Middle frontal gyrus (tissue), 1 donor: Measurements from ENCODE around the gene EVC2.

Experiments
- DNase-seq: peaks from one replicate; pipeline ENCODE4 v3.0.0-alpha.2; 2015; ENCODE audit warnings: low spot score; ENCODE audit errors: extremely low spot score

EVC2 gene

GRCh38 chr4:5708449-5709206, at the start of gene EVC2:
TSS of gene EVC2 (minus strand) at chr4:5708559. CDS start at chr4:5708513, 46 bp downstream.
- DNase-seq: no peak

GRCh38 chr4:5757954-5758353, 49.6 kb upstream of the EVC2 start:
- no peak for DNase-seq

- no peak for DNase-seq
Observed at GRCh38 chr4:5757536-5757935, 49.2 kb upstream of the EVC2 start.

GRCh38 chr4:5757091-5757490, 48.7 kb upstream of the EVC2 start:
- no peak for DNase-seq

GRCh38 chr4:5756271-5756670, 47.9 kb upstream of the EVC2 start:
- DNase-seq: no peak

DNA sequence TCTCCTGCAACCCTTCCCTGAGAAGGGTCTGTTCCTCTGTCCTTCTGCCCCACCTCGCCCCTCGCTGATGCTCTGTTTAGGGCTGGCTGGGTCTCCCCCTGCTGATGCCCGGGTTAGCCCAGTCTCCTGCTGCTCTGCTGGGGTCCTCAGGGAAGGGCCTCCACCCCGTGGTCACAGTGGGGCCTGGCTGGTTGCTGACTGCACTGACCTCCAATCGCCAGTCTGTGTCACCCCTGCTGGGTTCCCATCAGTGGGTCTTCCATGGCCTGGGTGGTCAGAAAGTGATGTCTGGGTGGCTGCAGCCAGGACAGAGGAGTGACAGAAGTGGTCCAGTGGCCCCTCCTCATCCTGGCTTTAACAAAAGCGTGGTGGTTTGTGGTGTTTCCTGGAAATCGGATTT, 47.3 kb upstream of the EVC2 start:
- DNase-seq: no peak

- no peak for DNase-seq
Observed at GRCh38 chr4:5755161-5755560, 46.8 kb upstream of the EVC2 start.

DNA sequence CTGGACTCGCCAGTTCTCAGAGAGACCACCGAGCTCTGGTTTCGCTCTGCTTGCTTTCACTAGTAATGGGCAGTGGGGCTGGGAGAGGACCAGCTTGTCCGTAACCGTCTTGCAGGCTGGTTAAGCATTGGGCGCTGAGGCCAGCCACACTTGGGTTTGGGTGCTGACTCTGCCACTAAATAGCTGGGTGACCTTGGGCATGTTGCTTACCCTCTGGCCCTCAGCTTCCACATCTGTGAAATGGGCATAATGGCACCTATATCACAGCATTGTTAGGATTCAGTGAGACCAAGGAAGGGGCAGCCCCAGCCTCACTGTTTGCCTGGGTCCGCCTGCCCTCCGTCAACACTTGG, 46.1 kb upstream of the EVC2 start:
- DNase-seq: no peak

GRCh38 chr4:5753766-5754528, 45.6 kb upstream of the EVC2 start:
- no peak for DNase-seq

DNA sequence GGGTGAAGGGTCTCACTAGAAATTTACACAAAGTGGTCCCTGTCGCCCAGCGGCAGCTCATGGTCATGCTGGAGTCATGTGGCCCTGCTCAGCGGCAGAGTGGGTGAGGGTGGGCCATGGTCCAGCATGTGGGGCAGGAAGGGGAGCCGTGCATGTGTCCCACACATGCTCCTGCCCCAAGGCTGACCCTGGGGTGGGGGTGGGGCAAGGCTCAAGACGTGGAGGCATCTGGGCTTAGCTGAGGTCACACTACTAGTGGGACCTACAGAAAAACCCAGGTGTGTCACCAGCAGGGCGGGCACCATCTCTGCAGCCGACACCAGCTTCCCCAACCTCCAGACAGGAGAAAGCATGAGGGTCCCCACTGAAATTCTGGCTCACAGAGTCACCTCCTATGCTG, 45.0 kb upstream of the EVC2 start:
- no peak for DNase-seq

DNA sequence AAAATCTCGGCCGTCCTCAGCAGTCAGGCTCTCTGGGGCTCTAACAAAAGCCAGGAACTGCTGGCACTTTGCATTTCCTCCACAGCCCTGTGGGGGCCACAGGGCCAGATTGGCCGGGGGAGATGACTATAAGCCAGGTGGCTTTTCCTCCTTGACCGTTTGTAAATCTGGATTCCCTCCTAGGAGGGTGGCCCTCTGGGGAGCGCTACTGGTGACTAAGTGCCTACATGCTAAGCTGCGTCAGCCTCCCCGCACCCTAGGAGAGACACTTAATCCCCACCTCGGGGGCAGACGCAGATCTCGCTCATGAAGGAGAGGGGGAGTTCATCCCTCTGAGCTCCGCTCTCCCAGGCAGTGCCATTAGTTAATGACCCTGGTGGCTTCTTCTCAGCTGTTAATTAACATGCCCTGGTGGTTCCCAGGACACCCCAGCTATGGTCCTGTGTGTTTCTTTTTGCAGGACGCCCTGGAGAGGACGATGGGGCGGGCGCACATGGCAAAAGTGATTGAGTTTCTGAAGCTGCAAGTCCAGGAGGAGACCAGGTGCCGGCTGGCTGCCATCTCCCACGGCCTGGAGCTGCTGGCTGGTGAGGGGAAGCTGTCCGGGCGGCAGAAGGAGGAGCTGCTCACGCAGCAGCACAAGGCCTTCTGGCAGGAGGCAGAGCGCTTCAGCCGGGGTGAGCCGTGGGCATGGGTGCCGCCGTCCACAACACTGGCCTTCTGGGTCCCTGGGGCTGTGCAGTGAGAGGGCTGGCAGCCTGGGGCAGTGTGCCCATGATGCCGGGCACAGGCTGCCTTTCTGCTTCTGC, 44.2 kb upstream of the EVC2 start:
- no peak for DNase-seq

- no peak for DNase-seq
Observed at GRCh38 chr4:5751666-5752375, 43.5 kb upstream of the EVC2 start.

GRCh38 chr4:5750946-5751665, 42.7 kb upstream of the EVC2 start:
- DNase-seq: no peak

GRCh38 chr4:5750052-5750945, 41.9 kb upstream of the EVC2 start:
- DNase-seq: no peak

GRCh38 chr4:5749568-5749967, 41.2 kb upstream of the EVC2 start:
- DNase-seq: no peak

GRCh38 chr4:5747738-5748375, 39.5 kb upstream of the EVC2 start:
- DNase-seq: no peak

- DNase-seq: no peak
Observed at GRCh38 chr4:5746829-5747737, 38.7 kb upstream of the EVC2 start.

GRCh38 chr4:5746250-5746649, 37.9 kb upstream of the EVC2 start:
- no peak for DNase-seq
